ENCODE results near the gene SUSD5.

- peak in 2 of 3 donors; percentile 1 to 7 for TF ChIP-seq POLR2AphosphoS5 (IDR thresholded peaks at IDR 0.05)
- TF ChIP-seq CTCF (IDR thresholded peaks at IDR 0.05): no peak
- no peak for TF ChIP-seq POLR2A (IDR thresholded peaks at IDR 0.05)
These were observed 104.0 kb downstream of the SUSD5 start for GRCh38 chr3:33114622-33115023.

Measured in breast epithelium (tissue), 3 donors.